Thymus (tissue), 11 donors: ENCODE measurements around the gene RAB11FIP5. TPM values are rescaled to one million over a fixed set of nuclear protein-coding genes. Genes with fewer than 3 reads are reported as not detected.

ENCODE experiments used
- DNase-seq, 9 donors: peaks; one replicate each; pipeline ENCODE4 v3.0.0-alpha.2; 2013; ENCODE audit warnings: low spot score in 9 of 9, low read depth in 6 of 9, missing footprints in 1 of 9
- H3K27ac ChIP-seq, 2 donors: one replicate each; pipeline ENCODE4 v1.5.1; 2013; ENCODE audit warnings: control low read depth in 1 of 2, low read depth in 1 of 2, low read length in 1 of 2, mild to moderate bottlenecking in 1 of 2, moderate library complexity in 1 of 2
- H3K27me3 ChIP-seq, 2 donors: one replicate each; pipeline ENCODE4 v1.5.1; 2013; ENCODE audit warnings: low read length in 1 of 2; ENCODE audit not compliant: control insufficient read depth in 2 of 2, insufficient read depth in 1 of 2
- H3K36me3 ChIP-seq, 2 donors: one replicate each; pipeline ENCODE4 v1.5.1; 2013; ENCODE audit warnings: low read length in 1 of 2, mild to moderate bottlenecking in 1 of 2, moderate library complexity in 1 of 2; ENCODE audit not compliant: control insufficient read depth in 2 of 2, insufficient read depth in 2 of 2
- H3K4me1 ChIP-seq, 2 donors: one replicate each; pipeline ENCODE4 v1.5.1; 2013; ENCODE audit warnings: low read length in 2 of 2; ENCODE audit not compliant: control insufficient read depth in 2 of 2, insufficient read depth in 2 of 2
- H3K4me3 ChIP-seq, 2 donors: one replicate each; pipeline ENCODE4 v1.5.1; 2013; ENCODE audit warnings: low read length in 2 of 2, control low read depth in 1 of 2, mild to moderate bottlenecking in 1 of 2
- H3K9me3 ChIP-seq, 2 donors: one replicate each; pipeline ENCODE4 v1.5.1; 2013; ENCODE audit warnings: low read length in 1 of 2, mild to moderate bottlenecking in 1 of 2; ENCODE audit not compliant: control insufficient read depth in 2 of 2, insufficient read depth in 1 of 2
- WGBS: extraction: QIAGEN DNeasy Blood & Tissue Kit; methylation state at CpG from one replicate; pipeline ENCODE4 v1.1.7; 2013; 5-methylcytosine and 5-hydroxymethylcytosine counted together
- polyA plus RNA-seq: library from polyadenylated mRNA; stranded (reverse); fragments of 200-250 nt; gene quantifications from one replicate; pipeline ENCODE4 v1.2.3, GENCODE V29; 2013
- total RNA-seq: library from RNA; stranded (reverse); fragments of 120-200 nt; gene quantifications from one replicate; pipeline ENCODE4 v1.2.4, GENCODE V29; 2013
- donor health status: healthy.

RAB11FIP5 gene
- total and polyA plus RNA-seq, 2 donors: 0.71 to 3.8 TPM

DNA sequence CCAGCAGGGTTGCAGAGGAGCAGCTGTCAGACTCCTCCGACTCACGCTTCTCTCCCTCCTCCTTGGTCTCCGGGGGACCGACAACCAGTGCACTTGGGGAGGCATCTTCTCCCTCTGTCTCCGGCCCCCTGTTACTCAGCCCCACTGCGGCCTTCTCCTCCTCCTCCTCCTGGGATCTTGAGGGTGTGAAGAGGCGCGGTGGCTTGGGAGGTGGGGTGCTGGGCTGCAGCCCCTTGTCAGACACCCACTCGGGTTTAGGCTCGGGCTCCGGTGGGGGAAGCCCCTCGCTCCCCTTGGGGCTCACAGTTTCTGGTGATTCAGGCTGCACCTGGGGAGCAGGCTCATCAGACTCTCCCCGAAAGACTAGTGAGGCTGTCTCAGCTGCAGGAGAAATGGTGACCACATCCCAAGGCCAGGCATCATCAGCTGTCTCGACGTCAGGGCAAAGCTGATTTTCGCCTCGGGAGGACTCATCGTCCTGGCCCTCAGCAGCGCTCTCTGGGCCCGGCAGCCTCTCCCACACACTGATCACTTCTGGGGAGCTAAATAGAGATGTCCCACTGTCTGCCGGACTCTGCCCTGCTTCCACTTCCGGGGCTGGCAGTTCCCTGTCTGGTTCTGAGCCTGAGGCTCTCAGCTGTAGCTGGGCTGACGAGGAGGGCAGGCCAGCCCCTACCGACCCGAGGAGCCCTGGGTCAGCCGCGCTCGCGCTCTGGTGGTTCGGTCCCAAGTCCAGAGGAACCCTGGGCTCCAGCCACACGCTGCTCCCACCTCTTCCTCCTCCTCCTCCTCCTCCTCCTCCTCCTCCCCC is 32.2 kb downstream of the RAB11FIP5 start:
- Histone ChIP-seq H3K9me3 (no peaks in the 10 kb centered on the region), H3K27ac (no peak overlapping the region), H3K4me3 (no peak overlapping the region), H3K27me3 (peaks cover 0 to 31% of the 10 kb centered on the region in 2 donors), H3K36me3 (no peaks in the 10 kb centered on the region), H3K4me1 (peaks cover 0 to 14% of the 10 kb centered on the region in 2 donors)
- 93% methylated on average over 31 of the region's 31 CpGs for WGBS
- no peak for DNase-seq

DNA sequence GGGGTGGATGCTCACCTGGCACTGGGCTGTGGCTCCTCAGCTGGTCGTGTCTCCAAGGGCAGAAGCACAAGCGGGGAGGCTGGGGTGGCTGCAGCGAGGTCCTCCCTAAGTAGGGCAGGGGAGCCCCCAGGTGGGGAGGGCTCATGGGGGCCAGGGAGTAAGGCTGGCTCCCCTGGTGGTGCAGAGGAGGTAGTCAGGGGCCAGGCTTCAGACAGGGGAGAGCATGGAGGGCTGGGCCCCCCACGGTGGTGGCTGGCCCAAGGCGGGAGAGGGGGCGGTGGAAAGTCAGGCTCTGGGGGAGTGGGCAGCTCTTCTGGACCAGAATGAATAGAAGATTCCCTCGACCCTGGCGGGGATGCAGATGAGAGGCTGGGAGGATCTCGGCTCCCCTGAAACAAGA is 33.1 kb downstream of the RAB11FIP5 start:
- Histone ChIP-seq H3K36me3 (no peaks in the 10 kb centered on the region), H3K27ac (no peak overlapping the region)
- WGBS: 95% methylated on average over 9 of the region's 9 CpGs

DNA sequence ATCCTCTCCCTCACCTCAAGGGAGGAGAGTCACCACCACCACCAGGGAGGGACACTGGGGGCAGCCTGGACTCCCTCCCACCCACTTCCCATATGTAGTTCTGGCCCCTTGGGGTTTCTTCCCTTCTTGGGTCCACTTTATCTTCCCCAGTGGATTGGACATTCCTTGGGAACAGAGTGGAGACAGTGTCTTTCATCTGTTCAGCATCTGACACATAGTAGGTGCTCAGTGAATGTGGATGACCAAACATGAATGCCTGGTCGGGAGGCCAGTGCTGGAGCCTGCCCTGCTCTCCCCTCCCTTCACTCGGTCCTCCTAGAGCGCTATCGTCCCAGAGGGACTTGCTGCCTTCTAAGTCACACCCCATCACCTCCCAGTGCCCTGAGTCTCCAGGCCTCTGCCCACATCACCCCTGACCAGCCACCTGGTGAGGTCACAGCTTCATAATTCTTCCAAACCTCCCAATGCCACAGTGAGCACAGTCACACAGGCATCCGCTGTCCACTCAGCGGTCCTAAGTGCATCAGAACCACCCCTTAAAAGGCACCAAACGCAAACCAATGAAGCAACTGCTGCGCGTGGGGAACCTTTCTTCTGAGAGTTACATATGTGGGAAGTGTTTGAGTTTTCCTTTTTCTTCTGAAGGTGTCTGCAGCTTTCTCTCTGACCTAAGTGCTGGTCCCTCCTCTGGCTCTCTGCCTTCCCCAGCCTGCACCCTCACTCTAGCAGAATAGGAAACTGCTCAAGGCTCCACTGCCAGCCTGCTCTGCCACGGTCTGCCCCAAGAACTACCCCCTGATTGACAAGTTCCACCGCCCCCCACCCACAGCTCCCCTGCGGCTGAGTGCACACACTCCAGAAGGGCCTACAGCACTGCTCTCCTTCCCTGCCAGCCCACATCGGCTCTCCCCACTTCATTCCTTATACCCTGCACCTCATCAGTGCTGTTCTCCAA is 34.0 kb downstream of the RAB11FIP5 start:
- H3K36me3 ChIP-seq: no peaks in the 10 kb centered on the region
- H3K4me1 ChIP-seq: peaks cover 0 to under 1% of the 10 kb centered on the region in 2 donors
- no peaks in the 10 kb centered on the region for H3K9me3 ChIP-seq
- no peak overlapping the region for H3K27ac ChIP-seq
- no peak for DNase-seq
- H3K27me3 ChIP-seq: peaks cover 0 to 33% of the 10 kb centered on the region in 2 donors
- no peak overlapping the region for H3K4me3 ChIP-seq
- 93% methylated on average over 13 of the region's 13 CpGs for WGBS

More for the DNA sequence above, 33.1 kb downstream of the RAB11FIP5 start:
- Histone ChIP-seq H3K27me3 (peaks cover 0 to 33% of the 10 kb centered on the region in 2 donors), H3K9me3 (no peaks in the 10 kb centered on the region), H3K4me1 (peaks cover 0 to 9% of the 10 kb centered on the region in 2 donors), H3K4me3 (no peak overlapping the region)
- DNase-seq: no peak

DNA sequence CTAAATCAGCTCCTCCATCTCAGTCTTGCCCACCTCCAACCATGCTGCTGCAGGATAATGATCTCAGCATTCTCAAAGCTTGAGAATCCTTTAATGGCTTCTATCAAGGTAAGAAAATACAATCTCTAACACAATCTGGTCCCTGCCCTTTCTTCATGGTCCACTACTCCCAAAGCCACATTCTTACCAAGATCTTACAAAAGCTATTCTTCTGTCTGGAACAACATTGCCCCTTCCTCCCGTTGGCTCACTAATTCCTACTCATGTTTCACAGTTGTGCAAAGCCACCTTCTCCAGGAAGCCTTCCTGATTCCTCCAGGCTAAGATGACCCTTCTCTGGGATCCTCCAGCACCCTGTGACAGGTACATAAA is 35.3 kb downstream of the RAB11FIP5 start:
- Histone ChIP-seq H3K27ac (no peak overlapping the region), H3K4me1 (peaks cover under 1 to 4% of the 10 kb centered on the region in 2 donors), H3K36me3 (no peaks in the 10 kb centered on the region), H3K9me3 (no peaks in the 10 kb centered on the region), H3K27me3 (peaks cover 0 to 30% of the 10 kb centered on the region in 2 donors), H3K4me3 (no peak overlapping the region)
- DNase-seq: no peak
- 95% methylated on average over 1 of the region's 1 CpG for WGBS

DNA sequence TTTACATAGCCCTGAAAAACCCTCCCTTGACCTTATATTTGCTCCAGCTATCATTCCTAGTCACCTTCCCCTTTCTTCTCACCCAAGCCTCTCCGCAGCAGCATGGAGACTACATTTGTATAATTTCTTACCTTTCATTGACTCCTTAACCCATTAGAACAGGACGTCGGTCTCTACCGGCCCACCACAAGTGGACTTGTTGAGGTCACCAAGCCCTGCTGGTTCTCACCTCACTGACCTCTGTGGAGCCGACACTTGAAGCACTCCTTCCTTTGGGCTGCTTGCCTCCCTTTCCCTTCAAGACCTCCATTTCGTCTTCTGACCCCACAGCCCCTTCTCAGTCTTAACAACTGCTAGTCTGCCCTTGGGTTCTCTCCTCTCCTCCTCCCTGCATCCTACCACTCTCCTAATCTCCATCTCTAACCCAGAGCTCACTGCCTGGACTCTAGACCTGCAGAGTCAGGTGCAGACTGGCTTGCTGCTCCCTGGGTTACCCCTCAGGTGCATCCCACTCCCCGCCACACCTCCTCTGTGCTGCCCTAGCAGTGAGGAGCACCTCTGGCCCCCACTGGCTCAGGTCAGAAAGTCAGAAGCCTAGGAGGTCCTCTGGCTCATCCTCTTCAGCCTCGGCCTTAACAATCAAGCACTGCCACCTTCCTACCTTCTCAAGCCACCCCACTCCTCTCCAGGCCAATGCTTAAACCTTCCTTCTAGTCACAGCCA is 35.9 kb downstream of the RAB11FIP5 start:
- H3K4me3 ChIP-seq: no peak overlapping the region
- DNase-seq: no peak
- H3K36me3 ChIP-seq: no peaks in the 10 kb centered on the region
- H3K27me3 ChIP-seq: peaks cover 0 to 30% of the 10 kb centered on the region in 2 donors
- no peak overlapping the region for H3K27ac ChIP-seq
- peaks cover 4 to 9% of the 10 kb centered on the region in 2 donors for H3K4me1 ChIP-seq
- H3K9me3 ChIP-seq: no peaks in the 10 kb centered on the region
- WGBS: 96% methylated on average over 8 of the region's 8 CpGs

DNA sequence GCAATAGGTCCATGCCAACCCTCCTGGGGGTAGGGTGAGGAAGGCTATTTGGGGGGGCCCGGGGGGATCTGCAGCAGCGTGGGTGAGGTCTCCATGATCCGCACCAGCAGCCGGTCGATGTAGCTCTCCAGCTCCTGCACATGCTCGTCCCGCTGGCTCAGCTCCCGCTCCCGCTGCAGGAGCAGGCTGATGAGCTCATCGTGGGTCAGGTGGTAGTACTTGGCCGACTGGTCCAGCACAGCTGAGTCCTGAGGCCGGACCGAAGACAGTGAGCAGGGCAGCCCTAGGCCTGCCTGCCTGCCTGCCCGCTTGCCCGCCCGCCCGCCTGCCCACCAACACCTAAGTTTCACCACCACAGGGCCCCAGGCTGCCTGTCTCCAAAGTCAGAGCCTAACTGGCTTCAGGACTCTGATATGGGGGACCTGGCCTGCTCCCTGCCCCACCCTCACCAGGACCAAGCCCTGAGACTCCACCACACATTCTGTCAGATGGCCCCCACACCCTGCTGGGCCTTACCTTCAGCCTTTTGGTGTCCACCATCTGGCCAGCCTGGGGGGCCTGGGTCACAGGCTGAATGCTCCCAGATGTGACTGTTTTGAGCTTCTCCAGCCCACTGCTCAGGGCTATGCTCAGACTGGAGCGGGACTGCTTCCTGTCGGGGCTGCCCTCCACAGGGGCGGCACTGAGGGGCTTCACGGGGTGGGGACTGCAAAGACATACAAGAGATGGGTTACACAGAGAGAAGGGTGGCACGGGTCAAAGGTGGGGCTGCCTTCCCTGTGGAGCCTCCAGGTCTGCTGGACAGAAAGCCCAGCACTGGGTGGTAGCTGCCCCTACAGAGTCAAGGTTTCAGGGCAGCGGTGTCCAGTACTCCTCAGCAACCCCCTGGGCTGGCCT is 37.0 kb downstream of the RAB11FIP5 start:
- Histone ChIP-seq H3K27ac (no peak overlapping the region), H3K27me3 (peaks cover 0 to 28% of the 10 kb centered on the region in 2 donors), H3K9me3 (no peaks in the 10 kb centered on the region), H3K4me1 (peaks cover 4 to 11% of the 10 kb centered on the region in 2 donors), H3K36me3 (no peaks in the 10 kb centered on the region), H3K4me3 (no peak overlapping the region)
- no peak for DNase-seq
- 96% methylated on average over 23 of the region's 23 CpGs for WGBS

DNA sequence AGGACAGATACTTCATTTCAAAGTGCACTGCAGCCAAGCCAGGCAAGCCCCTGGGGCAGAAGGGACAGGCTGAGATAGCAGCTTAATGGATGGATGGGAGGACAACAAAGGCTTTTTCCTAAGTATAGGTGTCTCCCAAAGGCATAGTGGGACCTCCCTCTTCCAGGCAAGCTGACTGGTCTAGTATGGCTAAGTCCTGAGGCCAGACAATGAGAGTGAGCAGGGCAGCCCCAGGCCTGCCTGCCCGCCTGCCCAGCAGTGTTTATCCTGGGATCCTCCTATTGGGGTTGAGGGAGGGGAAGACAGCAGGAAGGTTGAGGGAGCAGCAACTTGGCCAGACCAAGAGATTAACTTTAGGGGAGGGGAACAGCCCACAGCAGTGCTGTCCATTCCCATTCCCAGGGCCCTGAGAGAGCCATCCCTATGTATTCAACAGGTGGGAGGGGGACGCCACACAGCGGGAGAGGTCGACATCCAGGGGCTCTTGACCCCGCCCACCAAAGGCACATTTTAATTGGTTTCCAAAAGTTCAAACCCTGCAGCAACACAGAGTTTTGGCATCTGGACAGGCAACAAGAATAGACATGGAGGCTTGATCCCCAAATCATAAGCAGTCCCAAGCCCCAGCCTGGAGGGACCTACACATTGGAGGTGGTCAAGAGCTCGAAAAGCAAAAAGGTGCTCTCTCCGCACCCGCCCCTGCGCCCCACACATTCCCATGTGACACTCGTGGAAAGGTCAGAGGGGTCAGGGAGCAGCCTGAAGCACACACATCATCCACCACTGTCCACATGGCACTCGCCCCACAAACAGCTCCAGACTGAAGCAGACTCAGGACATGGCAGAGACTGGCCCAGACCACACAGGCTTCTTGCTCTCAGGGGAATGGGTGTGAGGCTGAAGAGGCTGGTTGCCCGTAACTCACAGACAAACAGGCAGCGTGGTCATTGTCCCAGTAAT is 38.4 kb downstream of the RAB11FIP5 start:
- H3K27me3 ChIP-seq: peaks cover 0 to 19% of the 10 kb centered on the region in 2 donors
- 94% methylated on average over 13 of the region's 13 CpGs for WGBS
- no peak for DNase-seq
- peaks cover 14 to 20% of the 10 kb centered on the region in 2 donors for H3K4me1 ChIP-seq
- no peaks in the 10 kb centered on the region for H3K36me3 ChIP-seq
- H3K4me3 ChIP-seq: no peak overlapping the region
- H3K27ac ChIP-seq: no peak overlapping the region
- H3K9me3 ChIP-seq: no peaks in the 10 kb centered on the region
